LNCAP (cell line): ENCODE data around the gene SLC1A1.

ENCODE experiments used
- CTCF ChIP-seq: fragments of 450-650 bp; IDR thresholded peaks from 2 replicates; pipeline ENCODE4 v1.5.1; 2017; ENCODE audit warnings: mild to moderate bottlenecking

SLC1A1 gene

GRCh38 chr9:4575997-4576396 is 85.7 kb downstream of the SLC1A1 start:
- no peak for TF ChIP-seq CTCF

- no peak for TF ChIP-seq CTCF
Observed at GRCh38 chr9:4576448-4576847, 86.2 kb downstream of the SLC1A1 start.

GRCh38 chr9:4579001-4579400 is 88.7 kb downstream of the SLC1A1 start:
- TF ChIP-seq CTCF, result no peak

DNA sequence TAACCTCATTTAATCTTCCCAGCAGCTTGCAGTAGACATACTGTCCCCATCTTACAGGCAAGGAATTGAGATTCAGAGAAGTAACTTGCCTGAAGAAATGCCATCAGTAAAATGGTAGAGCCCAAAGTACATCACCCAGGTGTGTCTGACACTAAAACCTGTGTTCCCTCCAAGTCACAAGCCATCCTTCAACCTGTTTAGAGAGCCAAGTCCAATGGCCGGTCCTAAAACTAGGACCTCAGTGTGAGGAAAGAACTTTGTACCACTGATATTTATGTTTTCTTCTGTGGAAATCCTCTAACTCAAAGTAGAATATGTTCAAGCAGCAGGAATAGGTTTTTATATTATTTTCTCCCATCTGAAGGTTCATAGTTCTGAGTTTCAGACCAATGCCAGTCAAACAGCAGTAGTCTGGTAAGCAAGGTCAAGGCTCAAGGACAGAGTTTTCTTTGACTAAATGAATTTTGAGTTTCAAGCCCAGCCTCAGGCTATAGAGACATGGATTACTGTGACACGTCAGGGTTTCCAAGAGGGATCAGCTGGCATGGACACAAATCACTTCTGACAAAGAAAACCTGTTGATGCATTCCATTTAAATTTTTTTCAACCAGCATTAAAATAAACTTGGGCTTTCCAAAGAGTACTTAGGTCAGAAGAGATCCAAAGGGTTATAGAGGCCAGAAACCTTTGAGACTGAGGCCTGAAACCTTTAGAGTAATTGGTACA is 90.9 kb downstream of the SLC1A1 start:
- no peak for TF ChIP-seq CTCF

GRCh38 chr9:4581861-4582565 is 91.7 kb downstream of the SLC1A1 start:
- TF ChIP-seq CTCF, result no peak

DNA sequence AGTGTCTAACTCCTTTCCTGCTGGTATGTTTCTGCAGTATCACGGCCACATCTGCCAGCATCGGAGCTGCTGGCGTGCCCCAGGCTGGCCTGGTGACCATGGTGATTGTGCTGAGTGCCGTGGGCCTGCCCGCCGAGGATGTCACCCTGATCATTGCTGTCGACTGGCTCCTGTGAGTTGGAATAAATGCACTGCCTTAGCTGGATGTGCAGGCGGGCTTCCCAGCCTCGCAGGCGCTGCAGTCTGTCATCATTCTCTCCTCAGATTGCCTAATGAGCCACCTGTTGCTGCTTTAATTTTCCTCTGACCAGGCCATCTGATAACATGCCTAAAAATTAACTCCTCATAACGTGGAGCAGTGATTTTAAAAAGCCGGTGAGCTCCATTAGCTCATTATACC is 92.7 kb downstream of the SLC1A1 start:
- TF ChIP-seq CTCF, result no peak

- TF ChIP-seq CTCF, result no peak
Observed at GRCh38 chr9:4584636-4585035, 94.4 kb downstream of the SLC1A1 start.
